HG02870 (cell line): ENCODE measurements around the gene SOX1.

ENCODE experiments used
- ATAC-seq: cut with Tn5 transposase; IDR thresholded peaks from one replicate; pipeline ENCODE4 v1.9.1; 2021; ENCODE audit warnings: mild to moderate bottlenecking, moderate library complexity; ENCODE audit not compliant: unreplicated experiment

Gene SOX1

GRCh38 chr13:112067116-112067741, at the start of gene SOX1:
SOX1 (plus strand) TSS chr13:112067149; CDS start chr13:112067659, 510 bp downstream.
- ATAC-seq: no peak

- ATAC-seq: no peak
Observed at GRCh38 chr13:112024577-112024976, 42.4 kb upstream of the SOX1 start.

- no peak for ATAC-seq
Observed at GRCh38 chr13:112027250-112027649, 39.7 kb upstream of the SOX1 start.

DNA sequence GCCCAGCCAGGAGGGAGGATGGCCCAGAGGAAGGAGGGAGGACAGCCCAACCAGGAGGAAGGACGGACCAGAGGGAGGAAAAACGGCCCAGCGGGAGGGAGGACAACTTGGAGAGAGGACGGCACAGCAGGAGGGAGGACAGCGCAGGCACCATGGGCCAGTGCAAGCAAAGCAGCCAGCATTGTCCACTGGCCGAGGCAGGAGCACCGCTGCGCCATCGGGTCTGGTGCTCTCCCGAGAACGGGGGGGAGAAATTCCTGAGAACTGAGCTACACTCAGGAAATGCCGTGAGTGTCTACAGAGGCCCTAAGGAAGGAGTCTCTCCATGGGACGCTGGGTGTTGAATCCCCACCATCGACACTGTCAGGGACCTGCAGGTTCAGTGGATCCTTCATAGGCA, 38.5 kb upstream of the SOX1 start:
- ATAC-seq: no peak

DNA sequence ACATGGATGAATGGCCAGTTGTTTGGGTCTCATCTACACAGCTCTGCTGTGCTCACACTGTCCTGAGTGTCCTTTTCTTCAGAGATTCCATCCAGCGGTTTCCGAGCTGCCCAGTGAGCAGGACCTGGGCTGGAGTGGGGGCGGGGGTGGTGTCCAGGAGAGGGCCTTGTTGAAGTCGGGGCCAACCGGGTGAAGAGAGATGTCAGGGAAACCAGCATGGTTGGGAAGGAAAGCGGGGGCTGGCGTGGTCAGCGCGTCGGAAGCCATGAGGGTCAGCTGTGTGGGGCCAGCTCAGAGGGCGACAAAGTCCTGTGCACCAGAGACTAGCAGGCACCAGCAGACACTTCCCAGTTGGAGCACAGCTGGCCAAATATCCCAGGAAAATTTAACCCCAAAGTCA, 37.8 kb upstream of the SOX1 start:
- ATAC-seq: no peak

DNA sequence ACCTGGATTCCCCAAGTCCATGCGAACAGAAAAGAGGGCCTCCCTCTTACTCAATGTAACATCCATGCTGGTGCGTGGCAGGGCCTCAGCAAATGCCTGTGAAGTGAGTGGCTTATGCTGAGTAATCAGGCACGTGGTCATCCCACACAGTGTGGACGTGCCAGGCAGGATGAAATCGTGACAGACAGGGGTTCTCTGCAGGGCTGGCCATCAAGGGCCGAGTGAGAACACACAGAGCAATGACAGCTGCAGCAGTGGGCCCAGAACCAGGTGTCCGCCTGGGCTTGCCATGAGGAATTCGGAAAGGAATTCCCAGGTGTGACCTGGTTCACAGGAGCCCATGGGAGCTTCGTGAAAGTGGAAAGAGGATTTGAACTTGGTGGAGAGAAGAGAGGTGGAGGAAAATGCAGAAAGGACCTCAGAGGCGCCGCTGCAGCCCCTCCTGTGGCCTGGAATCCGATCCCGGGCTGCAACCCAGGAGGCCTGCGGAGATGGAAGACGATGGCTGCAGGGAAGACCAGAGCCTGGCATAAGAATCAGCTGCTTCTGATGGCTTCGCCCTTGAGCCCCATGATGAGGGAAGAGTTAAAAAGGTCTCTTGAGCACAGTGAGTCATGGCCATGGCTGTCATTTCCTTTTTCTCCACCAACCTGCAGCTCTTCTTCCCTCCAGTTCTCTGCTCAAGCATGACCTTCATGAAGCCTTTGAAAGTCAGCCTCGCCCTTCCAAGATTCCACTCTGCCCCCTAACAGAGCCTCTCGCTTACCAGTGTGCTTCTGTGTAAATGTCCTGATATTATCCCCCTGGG, 34.6 kb upstream of the SOX1 start:
- no peak for ATAC-seq

- ATAC-seq: no peak
Observed at GRCh38 chr13:112034231-112034630, 32.7 kb upstream of the SOX1 start.

GRCh38 chr13:112034846-112035245, 32.1 kb upstream of the SOX1 start:
- ATAC-seq: no peak

DNA sequence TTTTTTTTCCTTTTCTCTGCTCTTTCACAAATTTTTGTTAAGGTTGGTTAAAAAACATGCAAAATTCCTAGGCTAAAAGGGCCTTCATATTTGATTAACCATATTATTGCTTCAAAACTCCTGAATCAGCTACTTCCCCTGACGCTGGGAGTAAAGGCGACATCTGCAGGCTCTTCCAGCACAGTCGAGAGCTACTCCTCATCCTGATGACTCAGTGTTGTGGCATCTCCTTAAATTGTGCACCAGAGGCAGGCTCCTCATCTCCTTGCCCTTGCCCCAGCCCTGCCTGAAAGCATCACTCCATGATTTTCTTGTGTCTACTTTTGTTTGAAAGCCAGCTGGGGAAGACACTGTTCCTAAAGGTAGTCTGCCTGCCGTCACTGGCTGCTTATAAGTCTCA, 24.5 kb upstream of the SOX1 start:
- no peak for ATAC-seq

DNA sequence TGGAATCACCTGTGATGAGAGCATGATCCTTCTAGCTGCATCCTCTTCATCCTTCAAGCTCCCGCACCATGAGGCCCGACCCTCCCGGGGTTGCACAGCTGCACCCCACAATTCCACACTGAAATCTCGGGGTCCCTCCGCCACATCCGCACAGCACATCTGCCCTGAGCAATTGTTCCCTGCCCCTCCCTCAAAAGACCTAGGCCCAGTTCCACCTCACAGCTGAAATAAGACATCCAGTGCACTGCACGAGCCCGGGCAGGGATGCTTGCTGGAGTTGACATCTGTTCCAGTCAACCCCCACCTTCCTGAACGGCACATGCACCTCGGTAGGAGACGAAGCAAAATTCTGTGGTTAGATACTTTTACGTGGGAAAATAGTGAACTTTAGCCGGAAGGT, 14.7 kb upstream of the SOX1 start:
- ATAC-seq: no peak

GRCh38 chr13:112053167-112053743, 13.7 kb upstream of the SOX1 start:
- no peak for ATAC-seq

- no peak for ATAC-seq
Observed at GRCh38 chr13:112053744-112054615, 13.0 kb upstream of the SOX1 start.

GRCh38 chr13:112054616-112055015, 12.3 kb upstream of the SOX1 start:
- no peak for ATAC-seq

DNA sequence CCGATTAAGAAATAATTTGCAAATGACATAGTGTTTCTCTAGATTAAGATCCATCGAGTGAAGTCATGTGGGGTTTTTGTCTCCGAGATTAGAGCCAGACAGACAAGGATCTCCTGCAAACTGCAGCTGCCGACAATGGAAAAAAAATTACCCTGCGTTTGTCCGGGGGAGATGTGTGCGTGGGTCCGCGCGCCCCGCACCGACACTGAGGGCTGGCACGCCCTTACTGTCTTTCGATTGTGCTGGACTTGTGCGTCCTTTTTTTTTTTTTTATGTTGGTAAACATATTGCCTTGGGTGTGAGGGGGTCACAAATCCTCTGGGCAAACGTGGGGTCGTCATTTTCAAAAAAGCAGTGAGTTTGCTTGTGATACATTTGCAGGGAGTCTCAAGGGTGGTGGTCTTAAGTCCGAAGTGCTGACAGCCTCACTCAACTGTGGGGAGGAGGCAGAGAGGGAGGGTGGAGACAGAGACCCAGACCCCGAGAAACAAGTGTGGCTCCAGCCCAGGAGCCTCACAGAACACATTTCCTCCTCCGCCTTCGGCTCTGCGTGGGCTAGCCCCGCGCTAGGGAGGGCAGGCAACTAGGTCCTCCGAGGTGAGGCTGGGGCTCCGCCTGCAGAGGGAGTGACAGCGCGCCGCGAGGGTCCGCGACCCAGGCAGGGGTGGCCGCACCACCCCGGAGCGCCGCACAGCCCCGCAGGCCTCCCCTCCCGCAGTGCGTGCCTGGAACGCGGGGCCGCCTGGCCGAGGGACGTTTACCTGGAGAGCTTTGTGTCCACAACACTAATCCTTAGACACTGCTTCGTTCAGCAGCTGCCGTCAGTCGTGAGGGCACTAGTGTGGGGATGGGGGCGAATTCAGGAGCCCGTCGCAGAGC, 11.7 kb upstream of the SOX1 start:
- ATAC-seq: no peak

- no peak for ATAC-seq
Observed at GRCh38 chr13:112055915-112056269, 11.1 kb upstream of the SOX1 start.

DNA sequence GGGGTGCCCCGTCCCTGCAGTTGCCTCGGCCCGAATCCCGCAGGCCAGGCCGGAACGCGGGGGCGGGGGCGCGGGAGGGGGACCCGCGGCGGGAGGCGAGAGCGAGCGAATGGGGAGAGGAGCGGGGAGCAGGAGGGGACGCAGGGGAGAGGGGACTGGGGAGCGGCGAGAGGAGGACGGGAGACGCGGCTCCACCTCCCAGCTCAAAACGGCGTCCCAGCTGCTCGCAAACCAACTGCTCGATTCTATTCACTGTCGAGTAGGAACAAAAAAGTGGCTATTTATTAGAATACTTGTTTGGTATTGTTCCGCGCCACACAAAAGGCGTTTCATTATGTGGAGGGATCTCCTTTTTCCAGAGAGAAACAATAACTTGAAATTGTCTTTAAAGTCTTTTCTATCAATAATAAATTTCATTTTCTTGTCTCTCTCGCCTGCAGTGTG, 10.6 kb upstream of the SOX1 start:
- ATAC-seq: no peak

DNA sequence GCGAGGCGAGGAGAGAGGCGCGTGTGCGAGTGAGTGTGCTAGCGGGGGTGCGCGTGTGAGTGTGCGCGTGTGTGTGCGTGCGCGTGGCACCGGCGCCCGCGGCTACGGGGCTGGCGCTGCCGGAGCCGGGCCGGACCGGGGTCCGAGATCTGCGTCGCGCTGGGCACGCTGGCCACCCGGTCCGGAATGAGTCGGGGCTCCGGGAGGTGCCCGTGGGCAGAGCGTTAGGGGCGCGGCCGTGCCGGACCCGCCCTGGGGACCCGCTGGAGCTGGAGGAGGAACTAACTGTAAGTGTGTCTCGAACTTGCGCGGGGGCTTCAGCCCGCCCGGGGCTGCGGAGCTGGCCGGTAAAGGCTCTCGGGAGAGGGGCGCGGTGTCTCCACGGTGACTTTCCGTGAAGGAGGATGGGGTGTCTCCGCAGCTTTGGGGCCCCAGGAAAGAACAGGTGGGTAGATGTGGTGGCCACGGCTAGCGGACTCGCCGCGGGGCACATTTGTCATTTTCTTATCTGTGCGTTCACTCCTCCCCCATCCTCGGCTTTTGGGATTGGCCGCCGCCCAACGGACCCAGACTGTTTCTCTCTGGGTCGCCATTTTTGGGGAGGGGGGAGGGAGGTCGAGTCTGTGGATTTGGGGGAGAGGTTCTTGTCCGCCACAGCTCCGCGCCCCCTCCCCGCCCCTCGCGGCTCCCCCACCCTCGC, 10.1 kb upstream of the SOX1 start:
- ATAC-seq: no peak

DNA sequence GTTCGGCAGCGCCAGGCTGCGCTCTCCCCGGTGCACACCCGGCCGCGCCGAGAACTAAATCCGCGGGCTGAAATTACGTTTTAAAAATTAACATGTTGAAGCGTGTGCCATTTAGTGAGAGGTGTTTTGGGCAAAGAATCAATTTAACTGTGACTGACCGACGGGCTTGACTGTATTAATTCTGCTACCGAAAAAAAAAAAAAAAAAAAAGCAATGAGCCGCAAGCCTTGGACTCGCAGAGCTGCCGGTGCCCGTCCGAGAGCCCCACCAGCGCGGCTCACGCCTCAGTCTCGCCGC, 9.6 kb upstream of the SOX1 start:
- no peak for ATAC-seq

DNA sequence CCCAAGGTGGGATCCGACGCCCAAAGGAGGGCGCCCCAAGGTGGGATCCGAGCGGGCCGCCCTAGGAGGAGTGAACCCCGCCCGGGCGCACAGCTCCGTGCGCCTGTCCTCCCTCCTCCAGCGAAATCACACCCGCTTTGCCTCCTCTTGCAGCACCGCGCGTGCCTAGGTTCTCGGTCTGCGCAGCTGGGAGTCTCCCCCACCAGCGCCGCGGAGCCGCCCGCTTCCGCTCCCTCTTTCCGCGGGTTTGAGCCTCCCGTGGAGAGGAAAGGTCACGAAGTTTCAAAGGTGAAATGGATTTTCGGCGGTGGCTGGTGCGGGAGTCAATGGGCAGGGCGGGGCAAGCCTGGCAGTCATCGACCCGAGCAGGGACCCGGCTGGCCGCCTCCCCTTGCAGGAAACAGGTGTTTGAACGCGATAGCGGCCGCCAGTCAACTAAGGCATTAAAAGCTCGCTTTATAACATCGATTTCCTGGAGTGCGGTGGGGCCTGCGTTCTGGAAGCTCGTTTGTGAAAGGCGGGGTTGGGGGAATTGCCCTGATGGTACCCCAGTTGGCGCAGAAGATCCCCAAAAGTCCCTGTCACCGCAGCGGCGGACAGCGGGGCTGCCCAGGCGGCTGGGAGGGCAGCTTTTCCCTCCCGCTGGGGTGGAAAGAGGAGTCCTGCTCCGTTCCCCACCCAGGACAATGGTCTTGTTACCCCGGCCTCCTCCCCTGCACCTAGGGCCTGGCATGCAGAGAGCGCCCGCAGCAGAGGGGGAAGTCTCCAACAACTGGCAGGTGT, 9.0 kb upstream of the SOX1 start:
- ATAC-seq: no peak
